ENCODE measurements around the gene AAR2.
A peak's percentile ranks its signal among the peaks of the same experiment; 100 is the strongest.

Gene AAR2

GRCh38 chr20:36267605-36268381 is 31.5 kb downstream of the AAR2 start:
- Histone ChIP-seq H2BK15ac (ENCODE audit: low read depth, poor library complexity, severe bottlenecking) (no peak overlapping the region), H4K91ac (ENCODE audit: low read length) (no peak overlapping the region), H3K27me3 (ENCODE audit: control insufficient read depth in 1 of 2, insufficient read depth in 1 of 2, low read length in 2 of 2) (peaks cover 26 to 66% of the 10 kb centered on the region in 2 experiments), H3K4me2 (ENCODE audit: low read length, poor library complexity, severe bottlenecking) (no peak overlapping the region), H2BK120ac (ENCODE audit: low read depth, low read length) (no peak overlapping the region), H4K8ac (ENCODE audit: low read length) (no peak overlapping the region), H3K27ac (ENCODE audit: low read length, poor library complexity, severe bottlenecking) (no peak overlapping the region), H3K79me1 (replicated peaks; ENCODE audit: low read length, poor library complexity, severe bottlenecking) (no peaks in the 10 kb centered on the region), H3K9me3 (ENCODE audit: control insufficient read depth, low read length) (no peaks in the 10 kb centered on the region), H2BK5ac (ENCODE audit: low read depth, low read length, poor library complexity, severe bottlenecking) (no peak overlapping the region), H3K36me3 (ENCODE audit: control insufficient read depth in 1 of 2, insufficient read depth in 2 of 2, low read depth in 1 of 2, low read length in 2 of 2) (no peaks in the 10 kb centered on the region), H2AK5ac (ENCODE audit: low read length, severe bottlenecking) (no peak overlapping the region), H3K23ac (ENCODE audit: low read length in 2 of 2) (peak overlapping the region in 1 of 2 experiments; percentile 14), H3K14ac (ENCODE audit: low read length in 2 of 2) (no peak overlapping the region), H2BK12ac (ENCODE audit: low read length in 2 of 2) (no peak overlapping the region), H3K4me3 (ENCODE audit: insufficient read depth in 1 of 2, low read depth in 1 of 2, low read length in 2 of 2) (no peak overlapping the region), H3K4ac (ENCODE audit: low read depth in 1 of 2, low read length in 2 of 2) (no peak overlapping the region), H3K18ac (ENCODE audit: low read depth in 1 of 2, low read length in 2 of 2) (no peak overlapping the region), H3K9ac (ENCODE audit: low read length) (no peak overlapping the region), H3K4me1 (ENCODE audit: control insufficient read depth, insufficient read depth, low read depth, low read length) (no peaks in the 10 kb centered on the region), H2AFZ (ENCODE audit: low read depth, low read length) (no peak overlapping the region)
- 84% methylated on average over 24 of the region's 24 CpGs for WGBS
- DNase-seq: no peak

- H2BK120ac ChIP-seq (ENCODE audit: low read depth, low read length): no peak overlapping the region
- no peak overlapping the region for H4K91ac ChIP-seq (ENCODE audit: low read length)
- no peak overlapping the region for H2BK12ac ChIP-seq (ENCODE audit: low read length in 2 of 2)
- H3K9me3 ChIP-seq (ENCODE audit: control insufficient read depth, low read length): no peaks in the 10 kb centered on the region
- H3K18ac ChIP-seq (ENCODE audit: low read depth in 1 of 2, low read length in 2 of 2): no peak overlapping the region
- no peaks in the 10 kb centered on the region for H3K4me1 ChIP-seq (ENCODE audit: control insufficient read depth, insufficient read depth, low read depth, low read length)
- no peaks in the 10 kb centered on the region for H3K79me1 ChIP-seq (replicated peaks; ENCODE audit: low read length, poor library complexity, severe bottlenecking)
- no peaks in the 10 kb centered on the region for H3K36me3 ChIP-seq (ENCODE audit: control insufficient read depth in 1 of 2, insufficient read depth in 2 of 2, low read depth in 1 of 2, low read length in 2 of 2)
- WGBS: 80% methylated on average over 5 of the region's 10 CpGs
- H3K4me2 ChIP-seq (ENCODE audit: low read length, poor library complexity, severe bottlenecking): no peak overlapping the region
- no peak overlapping the region for H3K4ac ChIP-seq (ENCODE audit: low read depth in 1 of 2, low read length in 2 of 2)
- peaks cover 31 to 70% of the 10 kb centered on the region in 2 experiments for H3K27me3 ChIP-seq (ENCODE audit: control insufficient read depth in 1 of 2, insufficient read depth in 1 of 2, low read length in 2 of 2)
- H3K27ac ChIP-seq (ENCODE audit: low read length, poor library complexity, severe bottlenecking): no peak overlapping the region
- no peak overlapping the region for H3K4me3 ChIP-seq (ENCODE audit: insufficient read depth in 1 of 2, low read depth in 1 of 2, low read length in 2 of 2)
- no peak overlapping the region for H2BK5ac ChIP-seq (ENCODE audit: low read depth, low read length, poor library complexity, severe bottlenecking)
- no peak overlapping the region for H2BK15ac ChIP-seq (ENCODE audit: low read depth, poor library complexity, severe bottlenecking)
- H3K14ac ChIP-seq (ENCODE audit: low read length in 2 of 2): no peak overlapping the region
- H4K8ac ChIP-seq (ENCODE audit: low read length): no peak overlapping the region
- no peak overlapping the region for H2AK5ac ChIP-seq (ENCODE audit: low read length, severe bottlenecking)
- H3K9ac ChIP-seq (ENCODE audit: low read length): no peak overlapping the region
- no peak overlapping the region for H3K23ac ChIP-seq (ENCODE audit: low read length in 2 of 2)
- no peak for DNase-seq
- H2AFZ ChIP-seq (ENCODE audit: low read depth, low read length): no peak overlapping the region
Observed at GRCh38 chr20:36268440-36269342, 32.4 kb downstream of the AAR2 start.

- H3K27me3 ChIP-seq (ENCODE audit: control insufficient read depth in 1 of 2, insufficient read depth in 1 of 2, low read length in 2 of 2): peaks cover 33 to 70% of the 10 kb centered on the region in 2 experiments
- no peak overlapping the region for H3K18ac ChIP-seq (ENCODE audit: low read depth in 1 of 2, low read length in 2 of 2)
- H2BK12ac ChIP-seq (ENCODE audit: low read length in 2 of 2): no peak overlapping the region
- whole genome bisulfite sequencing: 68% methylated on average over 2 of the region's 2 CpGs
- H2BK120ac ChIP-seq (ENCODE audit: low read depth, low read length): no peak overlapping the region
- H3K23ac ChIP-seq (ENCODE audit: low read length in 2 of 2): no peak overlapping the region
- no peak overlapping the region for H3K4me2 ChIP-seq (ENCODE audit: low read length, poor library complexity, severe bottlenecking)
- H3K4ac ChIP-seq (ENCODE audit: low read depth in 1 of 2, low read length in 2 of 2): no peak overlapping the region
- no peak overlapping the region for H2BK15ac ChIP-seq (ENCODE audit: low read depth, poor library complexity, severe bottlenecking)
- no peak for DNase-seq
- H3K36me3 ChIP-seq (ENCODE audit: control insufficient read depth in 1 of 2, insufficient read depth in 2 of 2, low read depth in 1 of 2, low read length in 2 of 2): no peaks in the 10 kb centered on the region
- H4K8ac ChIP-seq (ENCODE audit: low read length): no peak overlapping the region
- H3K14ac ChIP-seq (ENCODE audit: low read length in 2 of 2): no peak overlapping the region
- H3K4me3 ChIP-seq (ENCODE audit: insufficient read depth in 1 of 2, low read depth in 1 of 2, low read length in 2 of 2): no peak overlapping the region
- no peak overlapping the region for H2AK5ac ChIP-seq (ENCODE audit: low read length, severe bottlenecking)
- no peaks in the 10 kb centered on the region for H3K4me1 ChIP-seq (ENCODE audit: control insufficient read depth, insufficient read depth, low read depth, low read length)
- H2AFZ ChIP-seq (ENCODE audit: low read depth, low read length): no peak overlapping the region
- no peaks in the 10 kb centered on the region for H3K9me3 ChIP-seq (ENCODE audit: control insufficient read depth, low read length)
- no peak overlapping the region for H4K91ac ChIP-seq (ENCODE audit: low read length)
- H3K27ac ChIP-seq (ENCODE audit: low read length, poor library complexity, severe bottlenecking): no peak overlapping the region
- no peak overlapping the region for H2BK5ac ChIP-seq (ENCODE audit: low read depth, low read length, poor library complexity, severe bottlenecking)
- H3K9ac ChIP-seq (ENCODE audit: low read length): no peak overlapping the region
- no peaks in the 10 kb centered on the region for H3K79me1 ChIP-seq (replicated peaks; ENCODE audit: low read length, poor library complexity, severe bottlenecking)
Observed at GRCh38 chr20:36269507-36269906, 33.2 kb downstream of the AAR2 start.
